Measurements from ENCODE around the gene HNRNPM.
A peak's percentile ranks its signal among the peaks of the same experiment; 100 is the strongest.

Gene HNRNPM

GRCh38 chr19:8446061-8446709 lies 1.4 kb downstream of the HNRNPM start:
- Histone ChIP-seq H2BK15ac (ENCODE audit: low read length) (no peak overlapping the region), H3K9me3 (replicated peaks in 1 of 2; ENCODE audit: control insufficient read depth in 2 of 2, insufficient read depth in 1 of 2, low read depth in 1 of 2, low read length in 2 of 2) (no peaks in the 10 kb centered on the region), H3K4ac (ENCODE audit: low read length) (no peak overlapping the region), H2BK12ac (ENCODE audit: low read length) (no peak overlapping the region), H2BK5ac (ENCODE audit: low read length) (no peak overlapping the region), H3K4me2 (ENCODE audit: insufficient read depth, low read length, poor library complexity, severe bottlenecking) (peak overlapping the region; percentile 69), H3K4me3 (ENCODE audit: low read length in 2 of 2) (peak overlapping the region; percentile 98), H2AK5ac (ENCODE audit: low read depth, low read length) (no peak overlapping the region), H3K9ac (ENCODE audit: low read depth, low read length, poor library complexity) (no peak overlapping the region), H2BK120ac (ENCODE audit: low read depth, low read length) (no peak overlapping the region), H4K8ac (ENCODE audit: low read depth, low read length) (no peak overlapping the region), H3K18ac (ENCODE audit: low read length) (no peak overlapping the region), H3K23ac (ENCODE audit: low read depth, low read length, poor library complexity) (no peak overlapping the region), H3K27ac (replicated peaks; ENCODE audit: low read length) (no peak overlapping the region), H2AFZ (ENCODE audit: low read length) (no peak overlapping the region), H3K79me1 (ENCODE audit: low read depth, low read length) (peaks cover 4% of the 10 kb centered on the region), H3K14ac (ENCODE audit: low read length) (no peak overlapping the region), H4K91ac (ENCODE audit: low read depth, low read length, poor library complexity) (no peak overlapping the region), H3K36me3 (replicated peaks in 1 of 2; ENCODE audit: control insufficient read depth in 2 of 2, insufficient read depth in 2 of 2, low read length in 2 of 2) (peaks cover 2 to 47% of the 10 kb centered on the region in 2 donors), H3K4me1 (ENCODE audit: control insufficient read depth in 2 of 2, insufficient read depth in 1 of 2, low read depth in 1 of 2, low read length in 2 of 2) (peaks cover 8 to 11% of the 10 kb centered on the region in 2 donors), H3K27me3 (ENCODE audit: control insufficient read depth in 3 of 3, insufficient read depth in 3 of 3, low read depth in 1 of 3, low read length in 3 of 3) (no peaks in the 10 kb centered on the region)
- DNase-seq (ENCODE audit: low spot score), result no peak
- WGBS, 2 donors (ENCODE audit: extremely low coverage in 2 of 2, insufficient read length in 2 of 2, insufficient replicate concordance in 1 of 2), result no CpG with 5 or more reads among the region's 16 CpGs

GRCh38 chr19:8449830-8450229 lies 5.1 kb downstream of the HNRNPM start:
- Histone ChIP-seq H2BK120ac (ENCODE audit: low read depth, low read length) (no peak overlapping the region), H3K14ac (ENCODE audit: low read length) (no peak overlapping the region), H3K4me1 (ENCODE audit: control insufficient read depth in 2 of 2, insufficient read depth in 1 of 2, low read depth in 1 of 2, low read length in 2 of 2) (peaks cover 8 to 11% of the 10 kb centered on the region in 2 donors), H4K8ac (ENCODE audit: low read depth, low read length) (no peak overlapping the region), H3K36me3 (replicated peaks in 1 of 2; ENCODE audit: control insufficient read depth in 2 of 2, insufficient read depth in 2 of 2, low read length in 2 of 2) (peaks cover 11 to 84% of the 10 kb centered on the region in 2 donors), H3K9me3 (replicated peaks in 1 of 2; ENCODE audit: control insufficient read depth in 2 of 2, insufficient read depth in 1 of 2, low read depth in 1 of 2, low read length in 2 of 2) (no peaks in the 10 kb centered on the region), H3K79me1 (ENCODE audit: low read depth, low read length) (peaks cover 4% of the 10 kb centered on the region), H3K4me2 (ENCODE audit: insufficient read depth, low read length, poor library complexity, severe bottlenecking) (no peak overlapping the region), H3K4me3 (ENCODE audit: low read length in 2 of 2) (no peak overlapping the region), H3K18ac (ENCODE audit: low read length) (no peak overlapping the region), H2BK12ac (ENCODE audit: low read length) (no peak overlapping the region), H3K9ac (ENCODE audit: low read depth, low read length, poor library complexity) (no peak overlapping the region), H2AFZ (ENCODE audit: low read length) (no peak overlapping the region), H4K91ac (ENCODE audit: low read depth, low read length, poor library complexity) (no peak overlapping the region), H3K27me3 (ENCODE audit: control insufficient read depth in 3 of 3, insufficient read depth in 3 of 3, low read depth in 1 of 3, low read length in 3 of 3) (no peaks in the 10 kb centered on the region), H3K23ac (ENCODE audit: low read depth, low read length, poor library complexity) (no peak overlapping the region), H3K27ac (replicated peaks; ENCODE audit: low read length) (no peak overlapping the region), H3K4ac (ENCODE audit: low read length) (no peak overlapping the region), H2AK5ac (ENCODE audit: low read depth, low read length) (no peak overlapping the region), H2BK15ac (ENCODE audit: low read length) (no peak overlapping the region), H2BK5ac (ENCODE audit: low read length) (no peak overlapping the region)
- DNase-seq (ENCODE audit: low spot score), result no peak
- WGBS, 2 donors (ENCODE audit: extremely low coverage in 2 of 2, insufficient read length in 2 of 2, insufficient replicate concordance in 1 of 2), result no CpG with 5 or more reads among the region's 8 CpGs

- H3K27me3 ChIP-seq (ENCODE audit: control insufficient read depth in 3 of 3, insufficient read depth in 3 of 3, low read depth in 1 of 3, low read length in 3 of 3), result no peaks in the 10 kb centered on the region
- peak overlapping the region; percentile 43 for H3K27ac ChIP-seq (replicated peaks; ENCODE audit: low read length)
- H3K4ac ChIP-seq (ENCODE audit: low read length), result no peak overlapping the region
- no peaks in the 10 kb centered on the region for H3K9me3 ChIP-seq (replicated peaks in 1 of 2; ENCODE audit: control insufficient read depth in 2 of 2, insufficient read depth in 1 of 2, low read depth in 1 of 2, low read length in 2 of 2)
- H4K8ac ChIP-seq (ENCODE audit: low read depth, low read length), result no peak overlapping the region
- H3K4me1 ChIP-seq (ENCODE audit: control insufficient read depth in 2 of 2, insufficient read depth in 1 of 2, low read depth in 1 of 2, low read length in 2 of 2), result peaks cover 7 to 9% of the 10 kb centered on the region in 2 donors
- no peak overlapping the region for H4K91ac ChIP-seq (ENCODE audit: low read depth, low read length, poor library complexity)
- no peak overlapping the region for H3K4me2 ChIP-seq (ENCODE audit: insufficient read depth, low read length, poor library complexity, severe bottlenecking)
- peaks cover 18 to 93% of the 10 kb centered on the region in 2 donors for H3K36me3 ChIP-seq (replicated peaks in 1 of 2; ENCODE audit: control insufficient read depth in 2 of 2, insufficient read depth in 2 of 2, low read length in 2 of 2)
- H2BK15ac ChIP-seq (ENCODE audit: low read length), result no peak overlapping the region
- WGBS, 2 donors (ENCODE audit: extremely low coverage in 2 of 2, insufficient read length in 2 of 2, insufficient replicate concordance in 1 of 2), result no CpG with 5 or more reads among the region's 6 CpGs
- DNase-seq (ENCODE audit: low spot score), result no peak
- H2AFZ ChIP-seq (ENCODE audit: low read length), result no peak overlapping the region
- H2BK120ac ChIP-seq (ENCODE audit: low read depth, low read length), result no peak overlapping the region
- H2BK5ac ChIP-seq (ENCODE audit: low read length), result no peak overlapping the region
- no peak overlapping the region for H3K14ac ChIP-seq (ENCODE audit: low read length)
- H3K18ac ChIP-seq (ENCODE audit: low read length), result no peak overlapping the region
- no peak overlapping the region for H3K4me3 ChIP-seq (ENCODE audit: low read length in 2 of 2)
- H3K9ac ChIP-seq (ENCODE audit: low read depth, low read length, poor library complexity), result no peak overlapping the region
- no peak overlapping the region for H3K23ac ChIP-seq (ENCODE audit: low read depth, low read length, poor library complexity)
- no peak overlapping the region for H2BK12ac ChIP-seq (ENCODE audit: low read length)
- H3K79me1 ChIP-seq (ENCODE audit: low read depth, low read length), result no peaks in the 10 kb centered on the region
- H2AK5ac ChIP-seq (ENCODE audit: low read depth, low read length), result no peak overlapping the region
These were observed 6.6 kb downstream of the HNRNPM start for GRCh38 chr19:8451377-8451776.

DNA sequence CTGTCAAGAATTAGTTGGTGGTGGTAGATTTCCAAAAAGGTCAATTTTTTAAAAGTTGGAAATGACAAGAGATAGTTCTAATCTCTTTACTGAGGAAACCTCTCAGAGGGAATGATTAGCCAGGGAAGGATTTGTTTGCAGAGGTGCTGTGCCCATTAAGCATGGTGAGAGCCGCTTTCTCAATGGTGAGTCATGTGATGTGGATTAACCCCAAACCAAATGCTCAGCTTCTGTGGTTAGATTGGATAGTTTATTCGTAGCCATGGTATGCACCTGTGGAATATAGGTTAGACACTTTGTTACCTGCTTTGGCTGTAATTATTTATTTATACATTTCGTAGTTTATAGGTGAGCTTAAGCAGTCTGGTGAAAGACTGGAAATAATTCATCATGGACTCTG lies 7.1 kb downstream of the HNRNPM start:
- WGBS, 2 donors (ENCODE audit: extremely low coverage in 2 of 2, insufficient read length in 2 of 2, insufficient replicate concordance in 1 of 2), result no CpG with 5 or more reads among the region's 3 CpGs
- H4K8ac ChIP-seq (ENCODE audit: low read depth, low read length), result no peak overlapping the region
- no peak overlapping the region for H2BK5ac ChIP-seq (ENCODE audit: low read length)
- H3K4ac ChIP-seq (ENCODE audit: low read length), result no peak overlapping the region
- no peak overlapping the region for H2BK12ac ChIP-seq (ENCODE audit: low read length)
- no peak overlapping the region for H3K9ac ChIP-seq (ENCODE audit: low read depth, low read length, poor library complexity)
- H3K23ac ChIP-seq (ENCODE audit: low read depth, low read length, poor library complexity), result no peak overlapping the region
- H3K4me1 ChIP-seq (ENCODE audit: control insufficient read depth in 2 of 2, insufficient read depth in 1 of 2, low read depth in 1 of 2, low read length in 2 of 2), result peaks cover 2 to 7% of the 10 kb centered on the region in 2 donors
- H3K27me3 ChIP-seq (ENCODE audit: control insufficient read depth in 3 of 3, insufficient read depth in 3 of 3, low read depth in 1 of 3, low read length in 3 of 3), result no peaks in the 10 kb centered on the region
- no peaks in the 10 kb centered on the region for H3K79me1 ChIP-seq (ENCODE audit: low read depth, low read length)
- no peak for DNase-seq (ENCODE audit: low spot score)
- H3K4me3 ChIP-seq (ENCODE audit: low read length in 2 of 2), result no peak overlapping the region
- H4K91ac ChIP-seq (ENCODE audit: low read depth, low read length, poor library complexity), result no peak overlapping the region
- no peak overlapping the region for H2AK5ac ChIP-seq (ENCODE audit: low read depth, low read length)
- no peak overlapping the region for H2BK15ac ChIP-seq (ENCODE audit: low read length)
- H3K27ac ChIP-seq (replicated peaks; ENCODE audit: low read length), result peak overlapping the region; percentile 43
- peaks cover 21 to 93% of the 10 kb centered on the region in 2 donors for H3K36me3 ChIP-seq (replicated peaks in 1 of 2; ENCODE audit: control insufficient read depth in 2 of 2, insufficient read depth in 2 of 2, low read length in 2 of 2)
- H3K14ac ChIP-seq (ENCODE audit: low read length), result no peak overlapping the region
- H2AFZ ChIP-seq (ENCODE audit: low read length), result no peak overlapping the region
- H3K4me2 ChIP-seq (ENCODE audit: insufficient read depth, low read length, poor library complexity, severe bottlenecking), result no peak overlapping the region
- no peak overlapping the region for H2BK120ac ChIP-seq (ENCODE audit: low read depth, low read length)
- H3K18ac ChIP-seq (ENCODE audit: low read length), result no peak overlapping the region
- H3K9me3 ChIP-seq (replicated peaks in 1 of 2; ENCODE audit: control insufficient read depth in 2 of 2, insufficient read depth in 1 of 2, low read depth in 1 of 2, low read length in 2 of 2), result no peaks in the 10 kb centered on the region

Measured in neuronal stem cell (in vitro differentiated cells).